K562 (cell line): ENCODE measurements around the gene EYA4. TPM values are rescaled to one million over a fixed set of nuclear protein-coding genes. Genes with fewer than 3 reads are reported as not detected.
"Not testable (repeated sequence)": the region's sequence is repeated elsewhere in the genome, so short reads cannot be mapped to it uniquely, and the experiment has no call there.

ENCODE experiments used
- ATAC-seq: fragments of 200-7000 bp; cut with Tn5 transposase; 3 replicates; pipeline ENCODE4 v1.9.1; 2020; ENCODE audit warnings: moderate library complexity
- BruUV-seq: library from RNA; stranded (reverse); fragments of 400-500 nt; replicated peaks from 2 replicates; lab custom pipeline; 2021; lab: Mats Ljungman, UMichigan
- CTCF ChIA-PET: fragments of 300-600 bp; formaldehyde crosslinking; extraction: SDS; loops from one replicate; lab custom pipeline; 2021; ENCODE audit warnings: low intra/inter-chr PET ratio; lab: Yijun Ruan, JAX
- POLR2A ChIA-PET: fragments of 300-600, 350-650 bp; sonication (Branson Sonifier 250); formaldehyde crosslinking; extraction: SDS; loops from one replicate; lab custom pipeline; 2021; ENCODE audit warnings: antibody characterized with exemption, inconsistent platforms; lab: Yijun Ruan, JAX
- DNase-seq, 4 experiments: peaks; one replicate each; pipeline versions ENCODE4 v3.0.0 to v3.0.0-alpha.2; 2011 to 2018; ENCODE audit warnings: low spot score in 3 of 4, mixed read lengths in 3 of 4; ENCODE audit errors: extremely low read depth in 1 of 4
- FAIRE-seq: peaks from 2 replicates; lab custom pipeline; 2011; peaks lifted over from hg19 to GRCh38; lab: Jason Lieb, UNC
- H2AFZ ChIP-seq: 2 replicates; pipeline ENCODE4 v1.6.0; 2011; ENCODE audit warnings: low read depth, low read length, control low read depth, inconsistent platforms
- H3K27ac ChIP-seq: fragments of 200-600 bp; 3 replicates; pipeline ENCODE4 v1.8.0; 2011; ENCODE audit warnings: low read depth, mild to moderate bottlenecking, control low read depth, inconsistent platforms, low read length, moderate library complexity, mixed read lengths; ENCODE audit errors: extremely low read depth
- H3K27me3 ChIP-seq, 2 experiments: fragments of 300-600 bp in 1 of 2; 2 replicates in 1 of 2; 3 replicates in 1 of 2; pipeline versions ENCODE4 v1.6.0 to v1.8.0; 2011; ENCODE audit warnings: inconsistent platforms in 2 of 2, low read length in 2 of 2, mild to moderate bottlenecking in 1 of 2, mixed read lengths in 1 of 2, moderate library complexity in 1 of 2; ENCODE audit not compliant: control insufficient read depth in 2 of 2, insufficient read depth in 2 of 2
- H3K36me3 ChIP-seq: fragments of 300-600 bp; 3 replicates; pipeline ENCODE4 v1.8.0; 2011; ENCODE audit warnings: mild to moderate bottlenecking, low read length, inconsistent platforms; ENCODE audit not compliant: control insufficient read depth, insufficient read depth
- H3K4me1 ChIP-seq, 2 experiments: fragments of 200-600 bp in 1 of 2; replicated peaks in 1 of 2; 2 replicates in 1 of 2; 3 replicates in 1 of 2; pipeline versions ENCODE4 v1.5.1 to v1.8.0; 2011; ENCODE audit warnings: inconsistent platforms in 2 of 2, low read length in 2 of 2, mild to moderate bottlenecking in 1 of 2, mixed read lengths in 1 of 2, moderate library complexity in 1 of 2; ENCODE audit not compliant: control insufficient read depth in 2 of 2, insufficient read depth in 2 of 2
- H3K4me2 ChIP-seq: 2 replicates; pipeline ENCODE4 v1.6.1; 2011; ENCODE audit warnings: low read length, control low read depth, inconsistent platforms, mixed read lengths; ENCODE audit not compliant: insufficient read depth
- H3K4me3 ChIP-seq: fragments of 200-600 bp; sonication (generic), shearing (Covaris generic); 2 replicates; pipeline ENCODE4 v1.5.1; 2016; ENCODE audit warnings: control low read depth, inconsistent platforms
- H3K79me2 ChIP-seq: fragments of 200-600 bp; 3 replicates; pipeline ENCODE4 v1.8.0; 2011; ENCODE audit warnings: low read length, inconsistent platforms; ENCODE audit not compliant: control insufficient read depth, insufficient read depth
- H3K9ac ChIP-seq, 2 experiments: 2 replicates each; pipeline versions ENCODE4 v1.6.0 to v1.6.1; 2011; ENCODE audit warnings: low read depth in 2 of 2, low read length in 2 of 2, control low read depth in 1 of 2, inconsistent platforms in 1 of 2, mild to moderate bottlenecking in 1 of 2, mixed read lengths in 1 of 2; ENCODE audit not compliant: insufficient read depth in 1 of 2
- H3K9me1 ChIP-seq: one replicate; pipeline ENCODE4 v1.6.0; 2011; ENCODE audit warnings: inconsistent platforms, mild to moderate bottlenecking, low read length, moderate library complexity; ENCODE audit not compliant: control insufficient read depth, insufficient read depth
- H3K9me3 ChIP-seq: replicated peaks from 2 replicates; pipeline ENCODE4 v1.5.1; 2011; ENCODE audit warnings: low read depth, low read length, inconsistent platforms; ENCODE audit not compliant: control insufficient read depth, insufficient read depth
- H4K20me1 ChIP-seq: replicated peaks from 2 replicates; pipeline ENCODE4 v1.6.1; 2011; ENCODE audit warnings: low read length, inconsistent platforms, mixed read lengths; ENCODE audit not compliant: control insufficient read depth, insufficient read depth
- BMI1 ChIP-seq: fragments of 150-350 bp; IDR thresholded peaks from 2 replicates; pipeline ENCODE4 v1.6.1; 2014; ENCODE audit warnings: low read length
- CCAR2 ChIP-seq: fragments of 200-400 bp; formaldehyde crosslinking; IDR thresholded peaks from 2 replicates; pipeline ENCODE4 v1.6.1; 2017; ENCODE audit warnings: mild to moderate bottlenecking, low read depth, low read length
- CEBPG ChIP-seq, 3 experiments: fragments of 200-800 bp in 1 of 3; sonication (Bioruptor generic) in 1 of 3; sonication (generic) in 1 of 3; formaldehyde crosslinking in 1 of 3; IDR thresholded peaks in 2 of 3; conservative IDR thresholded peaks in 1 of 3; 2 replicates each; pipeline versions ENCODE4 v1.6.1 to v1.8.0; 2016 to 2022; ENCODE audit warnings: missing compliant biosample characterization in 2 of 3, missing genetic modification characterization in 2 of 3, mild to moderate bottlenecking in 1 of 3, missing genetic modification reagents in 1 of 3
- COPS2 ChIP-seq: fragments of 450-650 bp; conservative IDR thresholded peaks from 2 replicates; pipeline ENCODE4 v1.6.1; 2016; ENCODE audit warnings: mild to moderate bottlenecking, moderate library complexity
- ELF4 ChIP-seq: fragments of 450-650 bp; formaldehyde crosslinking; IDR thresholded peaks from 2 replicates; pipeline ENCODE4 v1.4.0; 2022; ENCODE audit warnings: missing genetic modification characterization
- ERF ChIP-seq: fragments of 450-650 bp; formaldehyde crosslinking; IDR thresholded peaks from 2 replicates; pipeline ENCODE4 v1.4.0; 2020; ENCODE audit warnings: mild to moderate bottlenecking, mixed read lengths
- ILF3 ChIP-seq: fragments of 450-650 bp; IDR thresholded peaks from 2 replicates; pipeline ENCODE4 v1.6.1; 2018; ENCODE audit warnings: antibody characterized with exemption, mild to moderate bottlenecking, moderate library complexity, borderline replicate concordance
- PRMT5 ChIP-seq: sonication (generic); formaldehyde crosslinking; IDR thresholded peaks from 2 replicates; pipeline ENCODE4 v1.5.0; 2020; ENCODE audit warnings: missing genetic modification reagents
- TCF3 ChIP-seq: sonication (generic); formaldehyde crosslinking; IDR thresholded peaks from 2 replicates; pipeline ENCODE4 v1.4.0; 2020; ENCODE audit warnings: mild to moderate bottlenecking, missing genetic modification reagents
- ZSCAN29 ChIP-seq: fragments of 450-650 bp; IDR thresholded peaks from 2 replicates; pipeline ENCODE4 v1.6.1; 2017
- WGBS: fragments of 100-300 bp; shearing (Covaris generic); methylation state at CpG from one replicate; pipeline ENCODE4 v1.1.6; 2016; ENCODE audit warnings: low coverage, mixed read lengths; ENCODE audit not compliant: insufficient coverage; ENCODE audit errors: missing lambda C conversion rate; 5-methylcytosine and 5-hydroxymethylcytosine counted together
- in situ Hi-C: fragments of 300-500 bp; cut with MboI; formaldehyde crosslinking; loops from 4 replicates; pipeline ENCODE4 v1.15.0; 2018; ENCODE audit warnings: inconsistent platforms, mixed read lengths
- intact Hi-C: fragments of 100-400 bp; cut with micrococcal nuclease; formaldehyde crosslinking; loops from 2 replicates; pipeline ENCODE4 v1.14.2; 2022
- polyA plus RNA-seq, 8 experiments: library from polyadenylated mRNA; depleted of rRNA in 4 of 8; stranded (reverse) in 5 of 8; unstranded in 3 of 8; fragments of >200 nt; fragmentation: Nextera tagmentation in 2 of 8; fragmentation: Illumina TruSeq in 1 of 8; extraction: Ambion mirVana in 2 of 8; extraction: Trizol in 1 of 8; gene quantifications; 2 replicates each; pipeline versions ENCODE4 v1.2.1 to v1.2.3, GENCODE V29; 2011 to 2014; ENCODE audit warnings: inconsistent platforms in 1 of 8, missing spikeins in 1 of 8
- total RNA-seq, 7 experiments: library from RNA; depleted of rRNA in 6 of 7; stranded (reverse); fragments of >200 nt in 6 of 7; fragmentation: Illumina TruSeq in 2 of 7; extraction: Trizol in 2 of 7; gene quantifications; 2 replicates each; pipeline versions ENCODE4 v1.2.1 to v1.2.3, GENCODE V29; 2011 to 2021; ENCODE audit warnings: low replicate concordance in 1 of 7
- TF ChIP-seq, protein P1 (sequence below): fragments of 450-650 bp; IDR thresholded peaks from 2 replicates; pipeline ENCODE4 v1.6.1; 2016; ENCODE audit warnings: missing biosample characterization, missing genetic modification characterization
- TF ChIP-seq, protein P2 (sequence below): fragments of 450-650 bp; formaldehyde crosslinking; IDR thresholded peaks from 2 replicates; pipeline ENCODE4 v1.4.0; 2022; ENCODE audit warnings: missing genetic modification characterization

The EYA4 gene
- total and polyA plus RNA-seq, 9 of the 15 experiments (the other 6 are each of a cell fraction or from before 2014, with no cell fraction given) = 0.03 to 0.04 TPM; not detected in 7

GRCh38 chr6:133397601-133398000 lies 156.4 kb downstream of the EYA4 start:
- CTCF ChIA-PET, H3K79me2 ChIP-seq, ATAC-seq, H3K27me3 ChIP-seq, H3K4me3 ChIP-seq, H4K20me1 ChIP-seq, H3K36me3 ChIP-seq, DNase-seq, H3K9ac ChIP-seq, FAIRE-seq, H3K9me1 ChIP-seq, in situ Hi-C loops, H3K9me3 ChIP-seq, intact Hi-C loops, H2AFZ ChIP-seq, H3K4me2 ChIP-seq, POLR2A ChIA-PET, H3K27ac ChIP-seq, H3K4me1 ChIP-seq, BruUV-seq: not testable (repeated sequence)
- 2% methylated on average over 4 of the region's 4 CpGs for WGBS
- 0 out of 2 replicates have a peak, but pooled peaks have one; percentile 25 for TF ChIP-seq TCF3

DNA sequence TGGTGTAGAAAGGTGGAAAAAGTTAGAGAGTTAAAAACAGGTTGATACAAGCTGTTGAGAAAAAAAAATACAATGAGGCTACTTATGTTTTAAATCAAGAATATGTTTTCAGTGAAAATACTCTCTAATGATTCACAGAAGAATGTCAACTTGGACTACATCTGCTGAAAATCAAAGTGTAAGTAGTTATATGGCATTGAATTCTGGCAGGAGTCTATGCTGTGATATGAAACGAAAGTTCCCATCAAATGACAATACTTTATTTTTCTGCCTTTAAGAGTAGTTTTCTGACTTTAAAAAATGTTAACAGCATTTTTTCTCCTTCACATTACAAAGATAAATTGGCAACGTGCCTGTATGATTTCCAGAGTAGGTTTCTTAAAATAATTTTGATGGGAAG lies 158.3 kb downstream of the EYA4 start:
- no peaks in the 10 kb centered on the region for H3K36me3 ChIP-seq
- no peak for ATAC-seq
- TF ChIP-seq ELF4 (CRISPR knock-in tag) = no peak
- no peak for TF ChIP-seq ILF3
- TF ChIP-seq COPS2 = no peak
- TF ChIP-seq, protein P1, sequence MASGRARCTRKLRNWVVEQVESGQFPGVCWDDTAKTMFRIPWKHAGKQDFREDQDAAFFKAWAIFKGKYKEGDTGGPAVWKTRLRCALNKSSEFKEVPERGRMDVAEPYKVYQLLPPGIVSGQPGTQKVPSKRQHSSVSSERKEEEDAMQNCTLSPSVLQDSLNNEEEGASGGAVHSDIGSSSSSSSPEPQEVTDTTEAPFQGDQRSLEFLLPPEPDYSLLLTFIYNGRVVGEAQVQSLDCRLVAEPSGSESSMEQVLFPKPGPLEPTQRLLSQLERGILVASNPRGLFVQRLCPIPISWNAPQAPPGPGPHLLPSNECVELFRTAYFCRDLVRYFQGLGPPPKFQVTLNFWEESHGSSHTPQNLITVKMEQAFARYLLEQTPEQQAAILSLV (tag) = no peak
- TF ChIP-seq, protein P2, sequence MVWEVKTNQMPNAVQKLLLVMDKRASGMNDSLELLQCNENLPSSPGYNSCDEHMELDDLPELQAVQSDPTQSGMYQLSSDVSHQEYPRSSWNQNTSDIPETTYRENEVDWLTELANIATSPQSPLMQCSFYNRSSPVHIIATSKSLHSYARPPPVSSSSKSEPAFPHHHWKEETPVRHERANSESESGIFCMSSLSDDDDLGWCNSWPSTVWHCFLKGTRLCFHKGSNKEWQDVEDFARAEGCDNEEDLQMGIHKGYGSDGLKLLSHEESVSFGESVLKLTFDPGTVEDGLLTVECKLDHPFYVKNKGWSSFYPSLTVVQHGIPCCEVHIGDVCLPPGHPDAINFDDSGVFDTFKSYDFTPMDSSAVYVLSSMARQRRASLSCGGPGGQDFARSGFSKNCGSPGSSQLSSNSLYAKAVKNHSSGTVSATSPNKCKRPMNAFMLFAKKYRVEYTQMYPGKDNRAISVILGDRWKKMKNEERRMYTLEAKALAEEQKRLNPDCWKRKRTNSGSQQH (CRISPR knock-in tag) = no peak
- TF ChIP-seq BMI1 = no peak
- TF ChIP-seq PRMT5 (CRISPR knock-in tag) = no peak
- TF ChIP-seq ZSCAN29 = no peak
- TF ChIP-seq CEBPG (CRISPR knock-in tag; IDR thresholded peaks at IDR 0.05) = no peak
- no peak for TF ChIP-seq CEBPG (tag; conservative IDR thresholded peaks at IDR 0.05 in 1 of 2, IDR thresholded peaks at IDR 0.05 in 1 of 2)
- no peak for TF ChIP-seq CCAR2
- TF ChIP-seq ERF = no peak
- intact Hi-C loops (no loop called here), in situ Hi-C loops (no loop called here)
- no peaks in the 10 kb centered on the region for H4K20me1 ChIP-seq
- H3K27me3 ChIP-seq = no peaks in the 10 kb centered on the region
- POLR2A ChIA-PET = no interaction called here
- H3K27ac ChIP-seq = no peak overlapping the region
- FAIRE-seq = no peak
- no peak overlapping the region for H3K9ac ChIP-seq
- no peaks in the 10 kb centered on the region for H3K9me3 ChIP-seq
- no peak overlapping the region for H2AFZ ChIP-seq
- no TSS peak for BruUV-seq
- DNase-seq = no peak
- H3K9me1 ChIP-seq = no peaks in the 10 kb centered on the region
- 0% methylated on average over 2 of the region's 2 CpGs for WGBS
- H3K4me2 ChIP-seq = no peak overlapping the region
- CTCF ChIA-PET = no interaction called here
- H3K4me1 ChIP-seq = no peaks in the 10 kb centered on the region
- no peak overlapping the region for H3K4me3 ChIP-seq
- no peaks in the 10 kb centered on the region for H3K79me2 ChIP-seq
